Caki2 (cell line): ENCODE data around the gene ATXN7. TPM values are rescaled to one million over a fixed set of nuclear protein-coding genes. Genes with fewer than 3 reads are reported as not detected.

Experiments
- DNase-seq: peaks from one replicate; pipeline ENCODE4 v3.0.0-alpha.2; 2015; ENCODE audit warnings: low read depth
- in situ Hi-C: cut with HindIII; loops from 2 replicates; pipeline ENCODE4 v1.10.0; 2016; ENCODE audit warnings: low sequenced_read_pairs, low pct_unique_long_range_greater_than_20kb, mixed read lengths
- total RNA-seq: library from RNA; depleted of rRNA; stranded (reverse); fragments of >200 nt; shearing (Covaris generic); gene quantifications from 2 replicates; pipeline ENCODE4 v1.2.3, GENCODE V29; 2014; ENCODE audit warnings: low replicate concordance

ATXN7 gene
- total RNA-seq, 1 experiment from 2014 or later, result 2.3 TPM

DNA sequence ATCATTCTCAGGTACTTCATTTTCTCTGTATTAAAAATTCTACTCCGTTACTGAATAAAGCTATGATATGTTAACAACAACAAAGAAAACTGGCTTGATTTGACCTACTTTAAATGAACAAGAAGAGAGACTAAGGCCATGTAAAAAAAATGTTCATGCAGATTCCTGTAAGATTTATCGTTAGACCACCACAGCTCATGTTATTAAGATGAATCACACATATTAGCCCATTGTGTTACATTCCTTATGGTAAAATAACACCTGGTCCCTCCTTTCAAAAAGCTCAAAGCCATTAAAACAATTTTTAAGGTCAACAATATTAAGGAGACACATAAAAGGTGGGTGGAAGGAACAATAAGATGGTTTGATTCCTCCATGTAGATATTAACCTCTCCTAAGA, 6.4 kb upstream of the ATXN7 start:
- no peak for DNase-seq
- in situ Hi-C loops, result no loop called here

DNA sequence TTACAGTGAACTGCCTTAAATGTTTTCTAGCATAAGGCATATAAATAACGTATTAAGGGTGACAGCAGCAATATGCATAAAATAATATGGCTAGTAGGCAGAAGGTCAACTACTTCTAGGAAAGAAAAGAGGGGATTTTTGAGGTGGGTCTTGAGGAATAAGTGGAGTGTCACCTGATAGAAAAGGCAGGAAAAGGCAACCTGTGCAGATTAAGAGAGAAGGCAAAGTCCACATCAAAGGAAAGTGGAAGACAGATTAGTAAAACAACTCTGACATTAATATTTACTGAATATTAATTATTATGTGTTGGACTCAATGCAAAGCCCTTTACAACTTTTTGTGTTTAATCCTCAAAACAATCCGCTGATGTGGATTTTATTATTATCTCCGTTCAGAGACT, 2.9 kb upstream of the ATXN7 start:
- no peak for DNase-seq
- in situ Hi-C loops, result no loop called here

DNA sequence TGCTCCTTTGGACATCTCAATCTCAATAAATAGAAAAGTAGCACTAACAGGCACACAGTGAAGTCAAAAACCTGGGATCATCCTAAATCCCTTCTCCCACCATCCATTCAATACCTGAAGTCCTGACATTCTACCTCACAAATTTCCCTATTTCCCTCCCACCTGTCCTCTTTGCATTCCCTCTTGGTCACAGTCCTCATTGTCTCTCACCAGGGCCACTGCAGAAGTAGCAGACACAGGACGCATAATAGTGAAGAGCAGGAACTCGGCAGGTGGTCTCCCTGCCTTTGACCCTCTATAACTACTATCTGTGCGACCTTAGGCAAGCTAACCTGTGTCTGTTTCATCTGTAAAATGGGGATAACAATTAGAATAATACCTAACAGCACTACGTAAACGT, 2.4 kb upstream of the ATXN7 start:
- DNase-seq, result no peak
- in situ Hi-C loops, result no loop called here

DNA sequence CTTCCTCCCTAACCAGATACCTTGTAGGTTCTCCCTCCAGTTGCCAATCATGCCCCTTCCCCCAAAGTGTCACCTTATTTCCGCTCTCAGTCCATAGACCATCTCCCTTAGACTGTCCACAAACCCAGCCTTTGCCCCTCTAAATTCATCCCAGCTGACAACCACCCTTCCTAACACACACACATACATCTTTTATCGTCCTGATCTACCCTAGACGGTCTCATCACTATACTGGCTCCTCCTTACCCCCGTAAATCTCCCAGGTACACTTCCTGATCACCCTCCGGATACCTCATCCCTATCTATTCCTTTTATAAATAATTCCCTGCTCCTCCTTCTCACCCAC, 890 bp upstream of the ATXN7 start:
- in situ Hi-C loops, result no loop called here
- DNase-seq, result peak; percentile 17

DNA sequence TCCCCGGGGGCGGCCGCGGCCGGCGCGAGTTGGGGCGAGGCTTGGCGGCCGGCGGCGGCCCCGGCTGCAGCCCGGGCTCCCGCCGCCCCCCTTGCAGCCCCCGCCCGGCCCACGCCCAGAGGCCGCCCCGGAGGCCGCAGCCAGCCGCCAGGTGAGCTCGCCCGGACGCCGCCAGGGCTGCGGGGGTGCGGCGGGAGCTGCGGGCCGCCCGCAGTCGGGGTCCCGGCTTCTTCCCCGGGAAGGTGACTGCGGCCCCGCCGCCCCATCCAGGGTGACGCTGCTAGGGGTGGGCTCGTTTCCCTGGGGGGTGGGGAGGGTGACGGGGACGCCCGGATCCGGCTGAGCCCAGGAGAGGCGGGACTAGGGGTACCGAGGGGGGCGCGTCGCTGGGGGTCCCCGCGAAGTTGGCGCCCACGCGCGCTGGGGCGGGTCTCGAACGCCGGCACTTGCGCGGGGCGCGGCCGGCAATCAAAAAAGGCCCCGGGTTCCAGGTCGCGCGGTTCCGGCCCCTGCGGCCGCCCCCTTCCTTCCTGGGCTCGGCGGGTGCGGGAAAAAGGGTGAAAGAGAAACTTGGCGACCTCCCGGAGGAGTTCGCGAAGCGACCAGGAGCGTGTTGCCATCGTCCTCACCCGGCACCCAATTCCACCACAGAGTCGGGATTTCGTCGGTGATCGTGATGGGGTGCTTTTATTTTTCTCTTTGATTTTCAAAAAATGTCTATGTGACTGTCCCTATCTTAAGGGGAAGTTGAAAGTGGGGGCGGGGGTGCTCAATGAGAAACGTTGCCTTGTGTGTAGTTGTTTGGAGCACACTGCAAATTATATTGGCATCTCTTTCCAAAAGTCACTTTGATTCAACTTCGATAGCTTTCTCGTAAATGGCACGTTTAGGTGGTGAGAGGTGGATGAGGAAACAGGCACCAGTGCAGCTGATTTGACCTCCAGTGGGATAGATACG, 619 bp downstream of the ATXN7 start:
- DNase-seq, result peak; percentile 23
- in situ Hi-C loops, result no loop called here

DNA sequence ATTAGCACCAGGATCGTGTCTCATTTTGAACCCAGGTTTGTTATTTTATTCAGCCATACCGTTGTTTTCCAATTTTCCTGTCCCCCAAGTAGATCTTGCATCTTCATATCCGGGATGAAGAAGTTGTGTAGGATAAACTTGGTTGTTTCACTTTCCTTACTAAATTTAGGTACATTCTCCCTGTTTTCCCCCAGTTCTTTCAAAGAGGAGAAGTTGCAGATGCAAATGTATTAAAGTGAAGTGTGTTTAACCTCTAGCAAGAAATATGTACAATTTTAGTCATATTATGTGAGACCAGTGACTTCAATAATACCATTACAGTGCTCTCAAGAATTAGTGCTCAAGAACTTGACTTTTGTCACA, 1.3 kb downstream of the ATXN7 start:
- in situ Hi-C loops, result no loop called here
- no peak for DNase-seq

DNA sequence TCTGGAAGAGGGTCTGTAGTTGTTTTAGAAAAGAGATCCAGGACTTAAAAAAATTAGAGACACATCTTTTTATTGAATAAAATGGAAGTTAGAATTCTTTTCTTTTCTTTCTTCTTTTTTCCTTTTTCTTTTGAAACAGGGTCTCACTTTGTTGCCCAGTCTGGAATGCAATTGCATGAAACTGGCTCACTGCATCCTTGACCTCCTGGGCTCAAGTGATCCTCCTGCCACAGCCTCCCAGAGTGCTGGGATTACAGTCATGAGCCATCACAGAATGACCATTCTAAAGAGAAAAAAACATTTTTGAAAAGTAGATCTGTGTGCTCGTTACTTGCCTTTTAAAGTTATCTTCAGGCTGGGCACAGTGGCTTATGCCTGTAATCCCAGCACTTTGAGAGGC, 3.6 kb downstream of the ATXN7 start:
- no peak for DNase-seq
- in situ Hi-C loops, result no loop called here

DNA sequence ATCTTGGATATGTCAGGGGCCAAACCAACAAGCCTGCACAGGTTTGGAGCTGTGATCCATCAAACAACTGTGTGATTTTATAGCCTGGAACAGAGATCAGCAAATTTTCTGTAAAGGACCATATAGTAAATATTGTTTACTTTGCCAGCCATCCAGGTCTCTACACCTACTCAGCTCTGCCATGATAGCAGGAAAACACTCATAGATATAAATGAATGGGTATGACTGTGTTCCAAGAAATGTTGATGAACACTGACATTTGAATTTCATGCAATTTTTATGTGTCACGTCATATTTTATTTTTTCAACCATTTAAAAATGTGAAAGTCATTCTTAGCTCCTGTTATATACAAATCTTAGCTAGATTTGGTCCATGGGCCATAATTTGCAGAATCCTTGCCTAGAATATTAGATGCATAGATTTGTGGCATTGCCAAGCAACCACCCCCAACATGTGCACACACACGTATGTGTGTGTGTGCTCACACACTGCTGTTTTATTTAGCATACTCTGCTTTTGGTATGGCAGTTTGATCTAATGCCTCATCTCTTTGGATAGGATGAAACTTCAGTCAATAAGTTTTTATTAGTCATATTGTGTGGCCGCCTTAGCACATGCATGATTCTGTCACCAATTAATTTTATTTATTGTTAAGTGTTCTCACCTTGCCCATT, 6.4 kb downstream of the ATXN7 start:
- in situ Hi-C loops, result no loop called here

DNA sequence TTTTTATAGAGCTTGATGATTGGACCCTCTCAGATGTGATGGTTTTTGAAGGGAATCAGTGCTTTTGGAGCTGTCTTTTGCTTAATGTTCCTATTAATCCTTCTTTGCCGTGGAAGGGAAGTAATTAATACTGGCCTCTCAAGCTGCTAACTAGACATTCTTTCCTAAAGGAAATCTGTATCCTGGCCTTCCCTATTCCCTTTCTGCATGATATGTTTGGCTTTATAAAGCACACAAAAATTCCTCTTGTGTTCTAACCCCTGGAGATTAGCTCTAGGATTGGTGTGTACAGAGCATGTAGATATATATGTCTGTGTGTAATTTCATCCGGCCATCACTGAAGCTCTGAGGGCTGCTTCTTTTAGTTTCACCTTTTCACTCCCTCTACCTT, 6.9 kb downstream of the ATXN7 start:
- DNase-seq, result no peak
- in situ Hi-C loops, result no loop called here

More for the DNA sequence above, 6.4 kb downstream of the ATXN7 start:
- DNase-seq, result no peak

DNA sequence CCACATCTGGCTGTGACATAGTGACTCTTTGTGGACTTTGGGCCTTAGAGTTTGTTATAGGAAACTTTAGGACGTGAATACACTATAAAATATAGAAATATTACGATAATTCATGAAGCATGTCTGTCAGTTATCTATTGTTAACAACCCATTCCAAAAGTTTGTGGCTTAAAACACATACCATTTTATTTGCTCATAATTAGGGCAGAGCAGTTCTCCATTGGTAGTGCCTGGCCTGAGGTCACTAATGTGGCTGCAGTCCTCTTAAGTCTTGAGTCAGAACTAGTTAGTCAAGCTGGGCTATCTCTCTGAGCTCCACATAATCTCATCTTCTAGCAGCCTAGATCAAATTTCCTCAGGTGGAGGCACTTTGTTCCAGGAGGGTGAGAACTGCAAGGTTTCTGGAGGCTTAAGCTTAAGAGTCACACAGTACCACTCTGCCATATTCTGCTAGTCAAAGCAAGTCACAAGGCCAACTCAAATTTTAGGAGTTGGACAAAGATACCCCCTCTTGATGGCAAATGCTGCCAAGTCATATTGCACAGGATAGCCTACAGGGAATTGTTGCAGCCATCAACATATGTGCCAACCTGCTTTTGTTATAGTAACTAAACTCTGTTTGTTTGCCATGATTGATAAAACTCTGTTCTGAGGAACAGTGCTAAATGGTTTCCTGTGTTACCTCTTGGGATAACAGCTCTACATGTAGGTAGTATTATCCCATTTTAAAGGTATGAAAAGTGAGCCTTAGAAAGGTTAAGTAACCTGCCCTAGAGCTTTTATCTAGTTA, 8.7 kb downstream of the ATXN7 start:
- DNase-seq, result no peak
- in situ Hi-C loops, result no loop called here

DNA sequence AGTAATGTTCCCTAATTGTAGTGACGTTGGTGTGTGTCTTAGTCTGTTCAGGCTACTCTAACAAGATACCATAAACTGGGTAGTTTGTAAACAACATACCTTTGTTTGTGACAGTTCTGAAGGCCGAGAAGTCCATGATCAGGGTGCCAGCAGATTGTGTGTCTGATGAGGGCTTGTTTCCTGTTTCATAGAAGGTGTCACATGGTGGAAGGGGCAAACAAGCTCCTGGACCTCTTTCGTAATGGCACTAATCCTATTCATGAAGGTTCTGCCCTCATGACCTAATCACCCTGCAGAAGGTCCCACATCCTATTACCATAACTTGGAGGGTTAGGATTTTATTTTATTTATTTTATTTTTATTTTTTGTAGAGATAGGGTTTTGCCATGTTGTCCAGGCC, 11.1 kb downstream of the ATXN7 start:
- no peak for DNase-seq
- in situ Hi-C loops, result no loop called here

DNA sequence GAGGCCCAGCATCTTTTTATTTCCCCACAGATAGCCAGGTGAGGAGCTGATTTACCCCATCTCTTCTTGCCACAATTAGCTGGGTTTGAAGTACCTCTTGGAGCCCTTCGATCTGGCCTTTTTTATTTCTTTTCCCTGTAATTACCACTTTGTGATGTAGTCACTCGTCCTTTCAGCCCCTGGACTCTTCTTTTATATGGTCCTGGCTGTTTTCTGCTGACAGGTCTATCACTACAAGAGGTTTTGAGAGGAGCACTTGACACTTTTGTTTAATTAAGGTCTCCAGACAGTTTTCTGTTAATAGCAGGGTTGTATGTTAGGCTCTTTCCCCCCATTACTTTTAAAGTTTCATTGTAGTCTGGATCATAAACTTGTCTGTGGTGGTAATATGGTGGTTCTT, 11.8 kb downstream of the ATXN7 start:
- in situ Hi-C loops, result no loop called here
- DNase-seq, result no peak

DNA sequence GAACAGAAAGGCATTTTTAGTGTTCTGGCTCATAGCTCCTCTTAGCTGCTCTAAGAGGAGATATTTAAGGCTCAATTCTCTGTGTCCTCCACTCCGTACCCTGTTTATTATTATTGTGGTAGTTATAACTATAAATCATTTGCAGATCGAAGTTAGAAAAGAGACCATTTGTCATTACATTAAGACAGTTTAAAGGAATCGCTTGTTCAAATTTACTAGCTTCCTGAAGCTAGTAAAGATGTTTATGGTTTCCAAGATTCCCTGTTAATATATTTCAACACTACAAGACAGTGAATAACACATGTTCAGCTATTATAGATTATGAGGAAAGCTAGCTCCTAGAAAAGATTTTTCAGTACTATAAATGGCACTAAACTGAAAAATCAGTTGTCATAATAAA, 12.6 kb downstream of the ATXN7 start:
- in situ Hi-C loops, result no loop called here
- DNase-seq, result no peak

DNA sequence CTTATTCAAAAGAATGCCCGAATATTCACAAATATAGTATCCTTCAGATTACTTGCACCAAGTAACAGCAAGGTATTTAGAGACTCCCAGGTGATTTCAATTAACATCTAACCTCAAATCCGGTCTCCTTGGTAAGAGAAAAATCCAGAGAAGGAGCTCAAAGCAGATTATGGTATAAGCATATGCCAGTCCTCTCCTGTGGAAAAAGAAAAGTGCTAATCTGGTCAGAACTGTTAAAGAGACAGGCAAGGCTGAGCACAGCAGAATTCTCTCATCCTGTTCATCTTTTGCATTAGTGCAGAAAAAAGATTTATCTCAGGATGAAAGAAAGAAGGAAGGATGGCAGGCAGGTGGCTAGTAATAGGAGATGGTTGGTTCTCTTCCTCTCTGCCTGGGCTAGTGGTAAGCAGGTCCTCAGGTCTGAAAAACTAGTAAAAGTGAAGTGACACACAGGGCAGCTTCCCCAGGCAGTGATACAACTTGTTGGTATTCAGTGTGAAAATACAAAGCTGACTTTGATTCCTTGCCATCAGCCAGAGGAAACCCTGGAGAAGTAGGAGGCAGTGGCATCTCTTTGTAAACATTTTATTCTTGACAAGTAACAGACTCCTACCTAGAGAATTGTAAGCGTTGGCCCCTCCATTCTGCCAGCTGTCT, 14.2 kb downstream of the ATXN7 start:
- no peak for DNase-seq
- in situ Hi-C loops, result no loop called here

DNA sequence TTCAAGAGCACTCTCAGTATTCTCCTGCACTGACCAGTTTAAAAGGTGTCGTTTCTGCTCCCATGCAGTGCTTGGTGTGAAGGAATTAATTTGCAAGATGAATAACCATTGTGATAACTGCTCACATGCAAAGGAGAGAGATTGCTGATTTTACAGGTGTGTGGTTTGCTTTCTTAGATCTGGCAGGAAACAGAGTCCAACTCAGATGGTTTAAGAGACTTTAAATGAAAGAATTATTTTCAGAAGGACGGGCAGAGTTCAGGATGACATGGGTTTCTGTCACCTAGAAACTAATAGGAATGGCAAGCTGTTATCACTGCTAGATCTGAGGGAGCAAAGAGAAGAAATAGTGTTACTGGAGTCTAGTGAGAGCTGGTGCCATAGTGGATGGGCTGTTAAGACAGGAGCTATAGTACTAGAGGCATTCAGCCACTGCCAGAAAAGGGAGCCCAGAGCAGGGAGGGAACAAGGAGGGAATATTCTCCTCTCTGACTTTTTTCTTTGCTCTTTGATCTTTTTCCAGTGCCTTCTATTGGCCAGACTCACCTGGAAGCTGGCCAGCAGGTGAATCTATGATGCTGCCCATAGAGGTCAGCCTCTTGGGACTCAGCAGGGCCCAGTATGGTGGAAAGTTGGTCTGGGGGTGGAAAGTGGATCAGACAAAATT, 14.9 kb downstream of the ATXN7 start:
- no peak for DNase-seq

DNA sequence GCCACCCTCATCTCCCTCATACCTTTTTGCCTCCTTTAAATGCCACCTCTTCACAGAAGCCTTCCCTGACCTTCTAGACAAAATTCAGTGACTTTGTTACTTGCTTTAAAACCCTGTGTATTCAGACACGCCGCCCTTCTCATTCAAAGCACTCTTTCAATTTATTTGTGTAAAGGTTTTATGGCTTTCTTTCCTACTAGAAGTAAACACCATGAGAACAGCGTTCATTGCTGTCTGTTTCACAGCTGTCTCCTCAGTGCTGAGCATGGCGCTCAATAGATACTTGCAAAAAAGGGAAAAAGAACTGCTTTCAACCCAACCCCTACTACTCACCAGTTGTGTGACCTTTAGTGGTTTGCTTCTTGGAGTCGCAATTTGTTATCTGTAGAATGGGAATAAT, 17.0 kb downstream of the ATXN7 start:
- in situ Hi-C loops, result no loop called here
- no peak for DNase-seq

More for the DNA sequence above, 14.9 kb downstream of the ATXN7 start:
- in situ Hi-C loops, result no loop called here

DNA sequence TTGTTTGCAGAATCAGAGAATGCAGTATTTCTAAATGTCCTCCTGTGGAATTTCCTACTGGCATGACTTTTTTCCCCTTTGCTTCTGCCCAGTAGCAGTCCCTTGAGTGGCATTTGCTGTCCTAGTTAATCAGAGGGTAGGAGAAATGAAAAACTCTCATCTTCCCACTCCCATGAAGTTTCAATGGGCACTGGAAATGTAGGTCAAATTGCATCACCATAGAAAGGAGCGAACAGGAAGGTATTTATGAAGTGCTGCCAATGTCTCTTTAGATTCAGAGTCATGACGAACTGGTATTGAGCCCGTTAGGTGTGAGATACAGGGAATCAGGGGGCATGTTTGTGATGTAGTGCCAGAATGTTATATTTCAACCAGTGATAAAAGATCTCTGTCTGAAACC, 23.2 kb downstream of the ATXN7 start:
- in situ Hi-C loops, result no loop called here
- no peak for DNase-seq

DNA sequence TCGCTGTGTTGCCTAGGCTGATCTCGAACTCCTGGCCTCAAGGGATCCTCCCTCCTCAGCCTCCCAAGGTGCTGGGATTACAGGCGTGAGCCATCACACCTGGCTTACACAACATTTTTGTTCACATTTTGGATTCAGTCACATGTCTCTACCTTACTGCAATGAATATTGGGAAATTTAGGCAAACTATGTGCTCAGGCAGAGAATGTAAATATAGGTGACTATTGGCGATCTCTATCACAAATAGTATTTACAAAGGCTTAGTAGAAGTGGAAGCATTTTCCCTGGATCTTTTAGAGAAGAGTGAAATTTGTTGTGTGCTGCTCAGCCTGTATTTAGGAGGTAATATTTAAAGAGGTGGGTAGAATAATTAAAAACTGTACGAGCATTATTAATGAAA, 27.9 kb downstream of the ATXN7 start:
- DNase-seq, result no peak
- in situ Hi-C loops, result no loop called here
